Kidney glomerular epithelial cell (primary cell): ENCODE results near the gene CMIP.
A peak's percentile ranks its signal among the peaks of the same experiment; 100 is the strongest.

ENCODE experiments used
- DNase-seq: peaks from one replicate; lab custom pipeline; 2025; lab: John Stamatoyannopoulos, UW

Gene CMIP

GRCh38 chr16:81607805-81608522, 163.4 kb downstream of the CMIP start:
- no peak for DNase-seq

- DNase-seq, result no peak
These were observed 164.1 kb downstream of the CMIP start for GRCh38 chr16:81608523-81609209.

GRCh38 chr16:81609323-81609892, 164.8 kb downstream of the CMIP start:
- no peak for DNase-seq

GRCh38 chr16:81610144-81610842, 165.7 kb downstream of the CMIP start:
- DNase-seq, result peak; percentile 45

- no peak for DNase-seq
These were observed 166.3 kb downstream of the CMIP start for GRCh38 chr16:81610936-81611335.

GRCh38 chr16:81611721-81612120, 167.1 kb downstream of the CMIP start:
- DNase-seq, result no peak

GRCh38 chr16:81612351-81613163, 167.9 kb downstream of the CMIP start:
- no peak for DNase-seq

- no peak for DNase-seq
These were observed 169.6 kb downstream of the CMIP start for GRCh38 chr16:81614171-81614570.

GRCh38 chr16:81614654-81615359, 170.2 kb downstream of the CMIP start:
- DNase-seq, result no peak

GRCh38 chr16:81615411-81615810, 170.8 kb downstream of the CMIP start:
- no peak for DNase-seq

- no peak for DNase-seq
These were observed 171.2 kb downstream of the CMIP start for GRCh38 chr16:81615833-81616232.

GRCh38 chr16:81616321-81617020, 171.9 kb downstream of the CMIP start:
- DNase-seq, result no peak

GRCh38 chr16:81617021-81617346, 172.4 kb downstream of the CMIP start:
- no peak for DNase-seq

GRCh38 chr16:81618187-81618586, 173.6 kb downstream of the CMIP start:
- DNase-seq, result no peak

GRCh38 chr16:81618661-81619060, 174.1 kb downstream of the CMIP start:
- DNase-seq, result no peak

- no peak for DNase-seq
These were observed 175.4 kb downstream of the CMIP start for GRCh38 chr16:81620029-81620428.

- no peak for DNase-seq
These were observed 176.2 kb downstream of the CMIP start for GRCh38 chr16:81620796-81621195.

- DNase-seq, result no peak
These were observed 176.9 kb downstream of the CMIP start for GRCh38 chr16:81621496-81621895.

- DNase-seq, result peak; percentile 35
These were observed 178.9 kb downstream of the CMIP start for GRCh38 chr16:81623365-81624102.

- DNase-seq, result no peak
These were observed 179.8 kb downstream of the CMIP start for GRCh38 chr16:81624403-81624759.
